ENCODE data around the gene ATP4A.

DNA sequence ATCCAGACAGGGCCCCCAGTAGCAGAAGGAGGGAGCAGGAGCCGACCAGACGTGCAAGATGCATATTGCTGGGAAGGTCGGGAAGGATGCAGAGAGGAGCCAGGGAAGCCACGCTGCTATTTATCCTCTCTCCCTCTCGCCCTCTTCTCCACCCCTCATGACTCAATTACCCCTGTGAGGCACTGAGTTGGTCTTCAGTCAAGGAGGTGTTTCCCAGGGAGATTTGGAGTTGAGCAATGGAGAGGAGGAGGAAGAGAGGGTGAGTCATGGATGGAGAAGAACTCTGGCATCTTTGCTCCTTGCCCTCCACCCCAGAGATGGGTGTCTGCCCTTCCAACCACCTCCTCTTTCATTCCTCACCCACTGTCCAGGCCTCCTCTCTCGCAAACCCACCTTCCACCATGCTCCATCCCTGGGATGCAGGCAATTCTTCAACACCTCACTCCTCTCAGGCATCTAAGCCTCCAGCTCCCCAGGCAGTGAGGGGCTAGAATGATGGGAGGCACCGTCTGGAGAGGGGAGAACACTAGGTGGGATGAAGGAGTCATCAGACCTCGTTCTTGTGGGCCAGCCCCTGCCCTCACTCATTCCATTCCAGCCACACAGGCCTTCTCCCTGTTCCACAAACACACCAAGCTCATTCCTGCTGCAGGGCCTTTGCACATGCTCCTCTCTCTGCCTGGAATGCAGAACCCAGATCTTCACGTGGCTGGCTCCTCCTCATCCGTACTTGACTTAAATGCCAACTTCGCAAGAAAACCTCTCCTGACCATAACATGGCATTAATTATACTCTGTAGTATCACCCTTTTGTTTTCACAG, 35.0 kb downstream of the ATP4A start, which contains the start of gene SBSN:
- TF ChIP-seq, protein P1, sequence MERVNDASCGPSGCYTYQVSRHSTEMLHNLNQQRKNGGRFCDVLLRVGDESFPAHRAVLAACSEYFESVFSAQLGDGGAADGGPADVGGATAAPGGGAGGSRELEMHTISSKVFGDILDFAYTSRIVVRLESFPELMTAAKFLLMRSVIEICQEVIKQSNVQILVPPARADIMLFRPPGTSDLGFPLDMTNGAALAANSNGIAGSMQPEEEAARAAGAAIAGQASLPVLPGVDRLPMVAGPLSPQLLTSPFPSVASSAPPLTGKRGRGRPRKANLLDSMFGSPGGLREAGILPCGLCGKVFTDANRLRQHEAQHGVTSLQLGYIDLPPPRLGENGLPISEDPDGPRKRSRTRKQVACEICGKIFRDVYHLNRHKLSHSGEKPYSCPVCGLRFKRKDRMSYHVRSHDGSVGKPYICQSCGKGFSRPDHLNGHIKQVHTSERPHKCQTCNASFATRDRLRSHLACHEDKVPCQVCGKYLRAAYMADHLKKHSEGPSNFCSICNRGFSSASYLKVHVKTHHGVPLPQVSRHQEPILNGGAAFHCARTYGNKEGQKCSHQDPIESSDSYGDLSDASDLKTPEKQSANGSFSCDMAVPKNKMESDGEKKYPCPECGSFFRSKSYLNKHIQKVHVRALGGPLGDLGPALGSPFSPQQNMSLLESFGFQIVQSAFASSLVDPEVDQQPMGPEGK (CRISPR knock-in tag; IDR thresholded peaks at IDR 0.05; ENCODE audit: borderline replicate concordance) = no peak
- TF ChIP-seq TOX (CRISPR knock-in tag; IDR thresholded peaks at IDR 0.05; ENCODE audit: borderline replicate concordance) (no peak), ESRRG (CRISPR knock-in tag; IDR thresholded peaks at IDR 0.05) (no peak), TCF4 (CRISPR knock-in tag; IDR thresholded peaks at IDR 0.05; ENCODE audit: borderline replicate concordance) (no peak), ZC3H10 (CRISPR knock-in tag; IDR thresholded peaks at IDR 0.05) (no peak), RARB (CRISPR knock-in tag; IDR thresholded peaks at IDR 0.05) (no peak)

All from SK-N-SH treated with all-trans-retinoic acid at 6 μM for 48 hours (cell line).